ENCODE measurements around the gene MTCL1.

The MTCL1 gene

GRCh38 chr18:8686611-8687010, 18.7 kb upstream of the MTCL1 start:
- no peak overlapping the region for H3K4me3 ChIP-seq (ENCODE audit: low read depth, low read length)
- TF ChIP-seq CTCF (IDR thresholded peaks at IDR 0.05; ENCODE audit: low read depth, low read length, missing control alignments): no peak
- DNase-seq (ENCODE audit: low read depth): no peak

- DNase-seq (ENCODE audit: low read depth): no peak
- no peak for TF ChIP-seq CTCF (IDR thresholded peaks at IDR 0.05; ENCODE audit: low read depth, low read length, missing control alignments)
- no peak overlapping the region for H3K4me3 ChIP-seq (ENCODE audit: low read depth, low read length)
Measured at GRCh38 chr18:8688216-8688800, 17.0 kb upstream of the MTCL1 start.

- DNase-seq (ENCODE audit: low read depth): no peak
- TF ChIP-seq CTCF (IDR thresholded peaks at IDR 0.05; ENCODE audit: low read depth, low read length, missing control alignments): no peak
- H3K4me3 ChIP-seq (ENCODE audit: low read depth, low read length): no peak overlapping the region
Measured at GRCh38 chr18:8688816-8689215, 16.5 kb upstream of the MTCL1 start.

- no peak for TF ChIP-seq CTCF (IDR thresholded peaks at IDR 0.05; ENCODE audit: low read depth, low read length, missing control alignments)
- DNase-seq (ENCODE audit: low read depth): no peak
Measured at GRCh38 chr18:8689517-8689916, 15.8 kb upstream of the MTCL1 start.

GRCh38 chr18:8694891-8695290, 10.5 kb upstream of the MTCL1 start:
- no peak for DNase-seq (ENCODE audit: low read depth)
- no peak overlapping the region for H3K4me3 ChIP-seq (ENCODE audit: low read depth, low read length)
- TF ChIP-seq CTCF (IDR thresholded peaks at IDR 0.05; ENCODE audit: low read depth, low read length, missing control alignments): no peak

More at GRCh38 chr18:8689517-8689916, 15.8 kb upstream of the MTCL1 start:
- H3K4me3 ChIP-seq (ENCODE audit: low read depth, low read length): no peak overlapping the region

- DNase-seq (ENCODE audit: low read depth): no peak
- H3K4me3 ChIP-seq (ENCODE audit: low read depth, low read length): no peak overlapping the region
- no peak for TF ChIP-seq CTCF (IDR thresholded peaks at IDR 0.05; ENCODE audit: low read depth, low read length, missing control alignments)
Measured at GRCh38 chr18:8695932-8696517, 9.3 kb upstream of the MTCL1 start.

GRCh38 chr18:8696749-8697211, 8.6 kb upstream of the MTCL1 start:
- no peak for DNase-seq (ENCODE audit: low read depth)
- H3K4me3 ChIP-seq (ENCODE audit: low read depth, low read length): no peak overlapping the region
- TF ChIP-seq CTCF (IDR thresholded peaks at IDR 0.05; ENCODE audit: low read depth, low read length, missing control alignments): peak; percentile 77
